Neural crest cell (in vitro differentiated cells): ENCODE measurements around the gene DEPDC7. TPM values are rescaled to one million over a fixed set of nuclear protein-coding genes. Genes with fewer than 3 reads are reported as not detected.

Experiments
- DNase-seq: peaks from one replicate; pipeline ENCODE4 v3.0.0; 2021; ENCODE audit warnings: low read depth, mixed read lengths, low spot score
- H3K27ac Mint-ChIP-seq: one replicate; pipeline ENCODE4 v1.8.0; 2021; ENCODE audit warnings: mild to moderate bottlenecking, mixed read lengths; ENCODE audit not compliant: unreplicated experiment
- H3K27me3 Mint-ChIP-seq: 2 replicates; pipeline ENCODE4 v1.8.0; 2021; ENCODE audit warnings: low read depth, mild to moderate bottlenecking, mixed read lengths
- H3K36me3 Mint-ChIP-seq: 2 replicates; pipeline ENCODE4 v1.8.0; 2021; ENCODE audit warnings: low read depth, mild to moderate bottlenecking, mixed read lengths
- H3K4me1 Mint-ChIP-seq: 2 replicates; pipeline ENCODE4 v1.8.0; 2021; ENCODE audit warnings: mixed read lengths
- H3K4me3 Mint-ChIP-seq: one replicate; pipeline ENCODE4 v1.8.0; 2021; ENCODE audit warnings: mild to moderate bottlenecking, mixed read lengths
- H3K9me3 Mint-ChIP-seq: 2 replicates; pipeline ENCODE4 v1.8.0; 2021; ENCODE audit warnings: mixed read lengths
- CTCF ChIP-seq: fragments of 200-600 bp; sonication (generic); conservative IDR thresholded peaks from 2 replicates; pipeline ENCODE4 v1.5.0; 2021; ENCODE audit warnings: antibody characterized with exemption, mild to moderate bottlenecking
- total RNA-seq: library from RNA; stranded (reverse); gene quantifications from 2 replicates; pipeline ENCODE4 v1.2.1, GENCODE V29; 2021

DEPDC7 gene
- total RNA-seq, 1 donor from 2014 or later: 3.9 TPM

- peaks cover 29% of the 10 kb centered on the region for H3K4me1 Mint-ChIP-seq
- H3K27me3 Mint-ChIP-seq: no peaks in the 10 kb centered on the region
- no peaks in the 10 kb centered on the region for H3K9me3 Mint-ChIP-seq
- peaks cover 8% of the 10 kb centered on the region for H3K36me3 Mint-ChIP-seq
- no peak for DNase-seq
- H3K27ac Mint-ChIP-seq: peak overlapping the region; percentile 78
- no peak overlapping the region for H3K4me3 Mint-ChIP-seq
- no peak for TF ChIP-seq CTCF
These were observed 48.6 kb downstream of the DEPDC7 start for GRCh38 chr11:33064033-33064825.

- peaks cover 6% of the 10 kb centered on the region for H3K36me3 Mint-ChIP-seq
- DNase-seq: no peak
- no peaks in the 10 kb centered on the region for H3K27me3 Mint-ChIP-seq
- H3K4me1 Mint-ChIP-seq: peaks cover 29% of the 10 kb centered on the region
- H3K9me3 Mint-ChIP-seq: no peaks in the 10 kb centered on the region
- no peak for TF ChIP-seq CTCF
- peak overlapping the region; percentile 78 for H3K27ac Mint-ChIP-seq
- no peak overlapping the region for H3K4me3 Mint-ChIP-seq
These were observed 49.2 kb downstream of the DEPDC7 start for GRCh38 chr11:33064866-33065265.

GRCh38 chr11:33065445-33066178 is 49.9 kb downstream of the DEPDC7 start:
- Mint-ChIP-seq H3K36me3 (peaks cover 6% of the 10 kb centered on the region), H3K4me3 (no peak overlapping the region), H3K27me3 (no peaks in the 10 kb centered on the region), H3K4me1 (peaks cover 29% of the 10 kb centered on the region), H3K9me3 (no peaks in the 10 kb centered on the region), H3K27ac (no peak overlapping the region)
- DNase-seq: peak; percentile 59
- TF ChIP-seq CTCF: peak; percentile 88

GRCh38 chr11:33067294-33067693 is 51.6 kb downstream of the DEPDC7 start:
- H3K4me1 Mint-ChIP-seq: peaks cover 30% of the 10 kb centered on the region
- no peak overlapping the region for H3K4me3 Mint-ChIP-seq
- no peak overlapping the region for H3K27ac Mint-ChIP-seq
- TF ChIP-seq CTCF: no peak
- H3K36me3 Mint-ChIP-seq: peaks cover 9% of the 10 kb centered on the region
- H3K27me3 Mint-ChIP-seq: no peaks in the 10 kb centered on the region
- no peaks in the 10 kb centered on the region for H3K9me3 Mint-ChIP-seq
- no peak for DNase-seq

- H3K4me3 Mint-ChIP-seq: no peak overlapping the region
- DNase-seq: no peak
- TF ChIP-seq CTCF: no peak
- peaks cover 18% of the 10 kb centered on the region for H3K36me3 Mint-ChIP-seq
- H3K27me3 Mint-ChIP-seq: no peaks in the 10 kb centered on the region
- no peaks in the 10 kb centered on the region for H3K9me3 Mint-ChIP-seq
- peaks cover 28% of the 10 kb centered on the region for H3K4me1 Mint-ChIP-seq
- no peak overlapping the region for H3K27ac Mint-ChIP-seq
These were observed 53.1 kb downstream of the DEPDC7 start for GRCh38 chr11:33068611-33069340.
